H9 (cell line): ENCODE measurements around the gene SOHLH2. TPM values are rescaled to one million over a fixed set of nuclear protein-coding genes. Genes with fewer than 3 reads are reported as not detected.

Experiments
- DNase-seq: peaks from one replicate; pipeline ENCODE4 v3.0.0-alpha.2; 2017
- H2AFZ ChIP-seq: one replicate; pipeline ENCODE4 v1.6.1; 2013; ENCODE audit warnings: mild to moderate bottlenecking, low read length, control low read depth, moderate library complexity
- H2AK5ac ChIP-seq: 2 replicates; pipeline ENCODE4 v1.6.1; 2013; ENCODE audit warnings: low read length, control low read depth, mixed read lengths; ENCODE audit not compliant: insufficient read length
- H2BK120ac ChIP-seq: one replicate; pipeline ENCODE4 v1.6.1; 2013; ENCODE audit warnings: low read depth, mild to moderate bottlenecking, low read length, control low read depth, inconsistent platforms; ENCODE audit not compliant: poor library complexity, severe bottlenecking
- H2BK12ac ChIP-seq: 2 replicates; pipeline ENCODE4 v1.6.1; 2013; ENCODE audit warnings: low read length, control low read depth, mixed read lengths, low read depth; ENCODE audit not compliant: insufficient read length
- H2BK15ac ChIP-seq: 2 replicates; pipeline ENCODE4 v1.6.1; 2013; ENCODE audit warnings: low read depth, low read length, control low read depth
- H2BK20ac ChIP-seq: one replicate; pipeline ENCODE4 v1.6.1; 2013; ENCODE audit warnings: low read depth, mild to moderate bottlenecking, low read length, control low read depth, inconsistent platforms; ENCODE audit not compliant: poor library complexity, severe bottlenecking
- H2BK5ac ChIP-seq: 2 replicates; pipeline ENCODE4 v1.6.1; 2013; ENCODE audit warnings: low read length, control low read depth, mixed read lengths; ENCODE audit not compliant: insufficient read length
- H3K14ac ChIP-seq: 2 replicates; pipeline ENCODE4 v1.6.1; 2013; ENCODE audit warnings: low read length, control low read depth; ENCODE audit not compliant: insufficient read depth
- H3K18ac ChIP-seq: 2 replicates; pipeline ENCODE4 v1.6.1; 2013; ENCODE audit warnings: low read depth, mild to moderate bottlenecking, mixed read lengths, low read length, control low read depth; ENCODE audit not compliant: insufficient read length
- H3K23ac ChIP-seq: 2 replicates; pipeline ENCODE4 v1.6.1; 2013; ENCODE audit warnings: low read length, control low read depth, mixed read lengths, low read depth; ENCODE audit not compliant: insufficient read length
- H3K23me2 ChIP-seq: 2 replicates; pipeline ENCODE4 v1.6.1; 2013; ENCODE audit warnings: low read depth, mild to moderate bottlenecking, mixed read lengths, low read length, control low read depth; ENCODE audit not compliant: insufficient read length, poor library complexity, severe bottlenecking
- H3K27ac ChIP-seq: 2 replicates; pipeline ENCODE4 v1.5.1; 2013; ENCODE audit warnings: low read length, control low read depth, mixed read lengths, low read depth; ENCODE audit not compliant: insufficient read length
- H3K27me3 ChIP-seq: 2 replicates; pipeline ENCODE4 v1.6.1; 2013; ENCODE audit warnings: low read length, control low read depth, inconsistent platforms; ENCODE audit not compliant: insufficient read depth
- H3K4ac ChIP-seq: 2 replicates; pipeline ENCODE4 v1.6.1; 2013; ENCODE audit warnings: low read depth, mild to moderate bottlenecking, control low read depth, inconsistent platforms, low read length, moderate library complexity
- H3K4me1 ChIP-seq: 2 replicates; pipeline ENCODE4 v1.6.1; 2013; ENCODE audit warnings: low read length, control low read depth, inconsistent platforms; ENCODE audit not compliant: insufficient read depth
- H3K4me2 ChIP-seq: 2 replicates; pipeline ENCODE4 v1.6.1; 2013; ENCODE audit warnings: low read length, control low read depth, mixed read lengths; ENCODE audit not compliant: insufficient read length, insufficient read depth
- H3K56ac ChIP-seq: 2 replicates; pipeline ENCODE4 v1.6.1; 2013; ENCODE audit warnings: low read depth, mild to moderate bottlenecking, mixed read lengths, low read length, control low read depth; ENCODE audit not compliant: insufficient read length
- H3K79me1 ChIP-seq: 2 replicates; pipeline ENCODE4 v1.6.1; 2013; ENCODE audit warnings: low read depth, mild to moderate bottlenecking, moderate library complexity, low read length, control low read depth, inconsistent platforms; ENCODE audit not compliant: insufficient read depth, poor library complexity, severe bottlenecking
- H3K79me2 ChIP-seq: 2 replicates; pipeline ENCODE4 v1.6.1; 2013; ENCODE audit warnings: low read length, control low read depth, inconsistent platforms; ENCODE audit not compliant: insufficient read depth
- H3K9ac ChIP-seq: 2 replicates; pipeline ENCODE4 v1.6.1; 2013; ENCODE audit warnings: low read length, control low read depth, mixed read lengths; ENCODE audit not compliant: insufficient read length; ENCODE audit errors: extremely low read depth
- H3K9me3 ChIP-seq: one replicate; pipeline ENCODE4 v1.6.1; 2013; ENCODE audit warnings: low read depth, low read length, inconsistent platforms; ENCODE audit not compliant: control insufficient read depth
- H3T11ph ChIP-seq: one replicate; pipeline ENCODE4 v1.6.1; 2013; ENCODE audit warnings: mild to moderate bottlenecking, low read length, control low read depth, inconsistent platforms
- H4K20me1 ChIP-seq: one replicate; pipeline ENCODE4 v1.6.1; 2013; ENCODE audit not compliant: control insufficient read depth, insufficient read length, insufficient read depth
- H4K5ac ChIP-seq: 2 replicates; pipeline ENCODE4 v1.6.1; 2013; ENCODE audit warnings: low read depth, mild to moderate bottlenecking, mixed read lengths, low read length, control low read depth; ENCODE audit not compliant: insufficient read length
- H4K8ac ChIP-seq: replicated peaks from 2 replicates; pipeline ENCODE4 v1.6.1; 2013; ENCODE audit warnings: low read length, control low read depth, mixed read lengths, low read depth; ENCODE audit not compliant: insufficient read length
- H4K91ac ChIP-seq: 2 replicates; pipeline ENCODE4 v1.6.1; 2013; ENCODE audit warnings: low read depth, mild to moderate bottlenecking, moderate library complexity, mixed read lengths, low read length, control low read depth; ENCODE audit not compliant: insufficient read length
- H3K27ac Mint-ChIP-seq, 3 experiments: 2 replicates in 2 of 3; 3 replicates in 1 of 3; pipeline ENCODE4 v1.8.0; 2020 to 2021; ENCODE audit warnings: mixed read lengths in 3 of 3, mild to moderate bottlenecking in 1 of 3, moderate library complexity in 1 of 3
- H3K27me3 Mint-ChIP-seq: 2 replicates; pipeline ENCODE4 v1.8.0; 2021; ENCODE audit warnings: low read depth, mild to moderate bottlenecking, moderate library complexity, mixed read lengths
- H3K36me3 Mint-ChIP-seq, 3 experiments: 2 replicates in 2 of 3; 3 replicates in 1 of 3; pipeline ENCODE4 v1.8.0; 2020 to 2021; ENCODE audit warnings: low read depth in 3 of 3, mixed read lengths in 3 of 3; ENCODE audit not compliant: insufficient read depth in 1 of 3
- H3K4me1 Mint-ChIP-seq, 2 experiments: 2 replicates each; pipeline ENCODE4 v1.8.0; 2020; ENCODE audit warnings: mixed read lengths in 2 of 2
- H3K4me3 Mint-ChIP-seq, 2 experiments: 2 replicates in 1 of 2; 3 replicates in 1 of 2; pipeline ENCODE4 v1.8.0; 2020 to 2021; ENCODE audit warnings: mild to moderate bottlenecking in 2 of 2, mixed read lengths in 2 of 2, moderate library complexity in 1 of 2
- H3K9me3 Mint-ChIP-seq, 2 experiments: 2 replicates in 1 of 2; 3 replicates in 1 of 2; pipeline ENCODE4 v1.8.0; 2020; ENCODE audit warnings: mild to moderate bottlenecking in 2 of 2, mixed read lengths in 2 of 2, moderate library complexity in 1 of 2
- CTCF ChIP-seq: fragments of 200-600 bp; sonication (generic); conservative IDR thresholded peaks from 3 replicates; pipeline ENCODE4 v1.8.0; 2021; ENCODE audit warnings: antibody characterized with exemption, mild to moderate bottlenecking
- WGBS: extraction: QIAGEN DNeasy Blood & Tissue Kit; methylation state at CpG from one replicate; pipeline ENCODE4 v1.1.7; 2013; ENCODE audit warnings: missing lambda C conversion rate, low lambda C conversion rate, mixed read lengths; ENCODE audit not compliant: insufficient read length; ENCODE audit errors: extremely low coverage; 5-methylcytosine and 5-hydroxymethylcytosine counted together
- total RNA-seq: library from RNA; stranded (reverse); gene quantifications from 2 replicates; pipeline ENCODE4 v1.2.1, GENCODE V29; 2021

The SOHLH2 gene
- total RNA-seq, 1 experiment from 2014 or later, result 1.3 TPM

- H3K9me3 ChIP-seq, result no peaks in the 10 kb centered on the region
- H3K79me1 ChIP-seq, result no peaks in the 10 kb centered on the region
- no peak overlapping the region for H3K27ac ChIP-seq
- no peak overlapping the region for H4K5ac ChIP-seq
- H3K27me3 Mint-ChIP-seq, result no peaks in the 10 kb centered on the region
- H3K79me2 ChIP-seq, result no peaks in the 10 kb centered on the region
- H2BK120ac ChIP-seq, result no peak overlapping the region
- no peak overlapping the region for H2AFZ ChIP-seq
- H2BK12ac ChIP-seq, result no peak overlapping the region
- H3K9me3 Mint-ChIP-seq, result peaks cover 0 to 8% of the 10 kb centered on the region in 2 experiments; a peak in 4 of 5 replicates
- no peak overlapping the region for H2BK5ac ChIP-seq
- H3K23me2 ChIP-seq, result no peaks in the 10 kb centered on the region
- no peak overlapping the region for H3K14ac ChIP-seq
- no peak for DNase-seq
- no peaks in the 10 kb centered on the region for H3K4me1 ChIP-seq
- H4K20me1 ChIP-seq, result no peaks in the 10 kb centered on the region
- no peak overlapping the region for H2BK20ac ChIP-seq
- no peak overlapping the region for H3K56ac ChIP-seq
- H3K36me3 Mint-ChIP-seq, result peaks cover 0 to 22% (median 15%) of the 10 kb centered on the region in 3 experiments; a peak in 5 of 7 replicates
- H2AK5ac ChIP-seq, result no peak overlapping the region
- H3K18ac ChIP-seq, result no peak overlapping the region
- no peak overlapping the region for H4K91ac ChIP-seq
- H3K27ac Mint-ChIP-seq, result no peak overlapping the region
- no peak overlapping the region for H3K4ac ChIP-seq
- no peak overlapping the region for H3K4me2 ChIP-seq
- no peak overlapping the region for H3T11ph ChIP-seq
- no peak overlapping the region for H3K9ac ChIP-seq
- no CpG with 5 or more reads among the region's 1 CpG for WGBS
- H3K4me1 Mint-ChIP-seq, result no peaks in the 10 kb centered on the region
- no peak overlapping the region for H3K23ac ChIP-seq
- H2BK15ac ChIP-seq, result no peak overlapping the region
- H4K8ac ChIP-seq, result no peak overlapping the region
- H3K4me3 Mint-ChIP-seq, result no peak overlapping the region
- no peak for TF ChIP-seq CTCF
- no peaks in the 10 kb centered on the region for H3K27me3 ChIP-seq
Measured at GRCh38 chr13:36244990-36245389, 30.6 kb upstream of the SOHLH2 start.
